GM12878 (cell line): ENCODE measurements around the gene COPB1. TPM values are rescaled to one million over a fixed set of nuclear protein-coding genes. Genes with fewer than 3 reads are reported as not detected.

ENCODE experiments used
- EP300 ChIP-seq, 2 experiments: fragments of 150-350 bp in 1 of 2; IDR thresholded peaks; 2 replicates each; pipeline ENCODE4 v1.6.1; 2011 to 2012; ENCODE audit warnings: low read depth in 2 of 2, low read length in 2 of 2, borderline replicate concordance in 1 of 2, improper control_type of control experiment in 1 of 2, inconsistent platforms in 1 of 2; ENCODE audit not compliant: control insufficient read depth in 1 of 2
- ETV6 ChIP-seq, 2 experiments: fragments of 450-650 bp in 1 of 2; IDR thresholded peaks in 1 of 2; conservative IDR thresholded peaks in 1 of 2; 2 replicates each; pipeline ENCODE4 v1.6.1; 2014; ENCODE audit warnings: antibody characterized with exemption in 1 of 2, borderline replicate concordance in 1 of 2, low read depth in 1 of 2, mild to moderate bottlenecking in 1 of 2, moderate library complexity in 1 of 2
- HDGF ChIP-seq: fragments of 450-650 bp; IDR thresholded peaks from 2 replicates; pipeline ENCODE4 v1.6.1; 2016; ENCODE audit warnings: antibody characterized with exemption
- JUND ChIP-seq: IDR thresholded peaks from 2 replicates; pipeline ENCODE4 v1.6.1; 2012; ENCODE audit warnings: low read depth, mild to moderate bottlenecking, low read length, improper control_type of control experiment, moderate library complexity
- NFYA ChIP-seq: IDR thresholded peaks from 2 replicates; pipeline ENCODE4 v1.6.1; 2011; ENCODE audit warnings: low read depth, mild to moderate bottlenecking, low read length, improper control_type of control experiment, borderline replicate concordance
- ZNF207 ChIP-seq: fragments of 450-650 bp; IDR thresholded peaks from 2 replicates; pipeline ENCODE4 v1.6.1; 2014; ENCODE audit warnings: antibody characterized with exemption, mild to moderate bottlenecking, borderline replicate concordance
- ZNF24 ChIP-seq: fragments of 450-650 bp; IDR thresholded peaks from 2 replicates; pipeline ENCODE4 v1.6.1; 2017; ENCODE audit warnings: antibody characterized with exemption, mild to moderate bottlenecking
- polyA plus RNA-seq, 11 experiments: library from polyadenylated mRNA; depleted of rRNA in 4 of 11; unstranded in 6 of 11; stranded (reverse) in 5 of 11; fragments of >200 nt; fragmentation: Nextera tagmentation in 4 of 11; fragmentation: Illumina TruSeq in 1 of 11; extraction: Ambion mirVana in 4 of 11; extraction: Trizol in 1 of 11; gene quantifications; 1 replicate in 1 of 11; 2 replicates in 10 of 11; pipeline versions ENCODE4 v1.2.1 to v1.2.3, GENCODE V29; 2011 to 2016; ENCODE audit warnings: inconsistent platforms in 2 of 11, missing spikeins in 2 of 11, low read depth in 1 of 11
- total RNA-seq, 4 experiments: library from RNA; depleted of rRNA in 3 of 4; stranded (reverse); fragments of >200 nt in 3 of 4; fragmentation: Illumina TruSeq in 1 of 4; extraction: Trizol in 1 of 4; gene quantifications; 2 replicates each; pipeline versions ENCODE4 v1.2.1 to v1.2.3, GENCODE V29; 2013 to 2021
- TF ChIP-seq, protein P1 (sequence below): fragments of 450-650 bp; IDR thresholded peaks from 2 replicates; pipeline ENCODE4 v1.6.1; 2017; ENCODE audit warnings: antibody characterized with exemption, mild to moderate bottlenecking, moderate library complexity
- TF ChIP-seq, protein P2 (sequence below): IDR thresholded peaks from 2 replicates; pipeline ENCODE4 v1.6.1; 2011; ENCODE audit warnings: mild to moderate bottlenecking, low read depth, low read length, moderate library complexity; ENCODE audit not compliant: insufficient replicate concordance
- TF ChIP-seq, protein P3 (sequence below): fragments of 450-650 bp; IDR thresholded peaks from 2 replicates; pipeline ENCODE4 v1.6.1; 2016; ENCODE audit warnings: mild to moderate bottlenecking

The COPB1 gene
- total and polyA plus RNA-seq, 10 of the 15 experiments (the other 5 are each of a cell fraction or from before 2014, with no cell fraction given) = 67.0 to 149 (median 109) TPM

DNA sequence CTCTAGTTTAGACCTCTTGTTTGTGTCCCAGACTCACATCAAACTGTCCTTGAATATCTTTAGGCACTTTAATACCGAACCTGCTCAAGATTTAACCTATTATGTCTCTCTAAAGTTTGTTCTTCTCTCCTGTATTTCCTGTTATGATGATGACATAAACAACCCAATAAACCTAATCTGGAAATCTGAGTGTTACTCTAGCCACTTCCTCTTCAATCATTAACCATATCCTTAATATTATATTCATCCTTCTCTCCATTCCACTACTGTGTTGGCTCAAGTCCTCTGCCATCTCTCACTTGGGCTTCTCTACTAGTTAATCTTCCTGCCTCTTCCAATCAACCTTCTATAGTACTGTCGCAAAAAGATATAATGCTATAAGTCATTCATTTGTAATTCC, 36.0 kb downstream of the COPB1 start (continued):
- TF ChIP-seq ZNF207 (no peak), NFYA (no peak), JUND (no peak), HDGF (no peak), EP300 (IDR thresholded peaks at IDR 0.05; ENCODE audit: borderline replicate concordance in 1 of 2, control insufficient read depth in 1 of 2, low read depth in 2 of 2, low read length in 2 of 2) (no peak), ETV6 (conservative IDR thresholded peaks at IDR 0.05 in 1 of 2, IDR thresholded peaks at IDR 0.05 in 1 of 2; ENCODE audit: borderline replicate concordance in 1 of 2, low read depth in 1 of 2) (no peak), ZNF24 (no peak)
- TF ChIP-seq, protein P1, sequence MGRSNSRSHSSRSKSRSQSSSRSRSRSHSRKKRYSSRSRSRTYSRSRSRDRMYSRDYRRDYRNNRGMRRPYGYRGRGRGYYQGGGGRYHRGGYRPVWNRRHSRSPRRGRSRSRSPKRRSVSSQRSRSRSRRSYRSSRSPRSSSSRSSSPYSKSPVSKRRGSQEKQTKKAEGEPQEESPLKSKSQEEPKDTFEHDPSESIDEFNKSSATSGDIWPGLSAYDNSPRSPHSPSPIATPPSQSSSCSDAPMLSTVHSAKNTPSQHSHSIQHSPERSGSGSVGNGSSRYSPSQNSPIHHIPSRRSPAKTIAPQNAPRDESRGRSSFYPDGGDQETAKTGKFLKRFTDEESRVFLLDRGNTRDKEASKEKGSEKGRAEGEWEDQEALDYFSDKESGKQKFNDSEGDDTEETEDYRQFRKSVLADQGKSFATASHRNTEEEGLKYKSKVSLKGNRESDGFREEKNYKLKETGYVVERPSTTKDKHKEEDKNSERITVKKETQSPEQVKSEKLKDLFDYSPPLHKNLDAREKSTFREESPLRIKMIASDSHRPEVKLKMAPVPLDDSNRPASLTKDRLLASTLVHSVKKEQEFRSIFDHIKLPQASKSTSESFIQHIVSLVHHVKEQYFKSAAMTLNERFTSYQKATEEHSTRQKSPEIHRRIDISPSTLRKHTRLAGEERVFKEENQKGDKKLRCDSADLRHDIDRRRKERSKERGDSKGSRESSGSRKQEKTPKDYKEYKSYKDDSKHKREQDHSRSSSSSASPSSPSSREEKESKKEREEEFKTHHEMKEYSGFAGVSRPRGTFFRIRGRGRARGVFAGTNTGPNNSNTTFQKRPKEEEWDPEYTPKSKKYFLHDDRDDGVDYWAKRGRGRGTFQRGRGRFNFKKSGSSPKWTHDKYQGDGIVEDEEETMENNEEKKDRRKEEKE = no peak
- TF ChIP-seq, protein P2, sequence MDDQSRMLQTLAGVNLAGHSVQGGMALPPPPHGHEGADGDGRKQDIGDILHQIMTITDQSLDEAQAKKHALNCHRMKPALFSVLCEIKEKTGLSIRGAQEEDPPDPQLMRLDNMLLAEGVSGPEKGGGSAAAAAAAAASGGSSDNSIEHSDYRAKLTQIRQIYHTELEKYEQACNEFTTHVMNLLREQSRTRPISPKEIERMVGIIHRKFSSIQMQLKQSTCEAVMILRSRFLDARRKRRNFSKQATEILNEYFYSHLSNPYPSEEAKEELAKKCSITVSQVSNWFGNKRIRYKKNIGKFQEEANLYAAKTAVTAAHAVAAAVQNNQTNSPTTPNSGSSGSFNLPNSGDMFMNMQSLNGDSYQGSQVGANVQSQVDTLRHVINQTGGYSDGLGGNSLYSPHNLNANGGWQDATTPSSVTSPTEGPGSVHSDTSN = no peak
- TF ChIP-seq, protein P3, sequence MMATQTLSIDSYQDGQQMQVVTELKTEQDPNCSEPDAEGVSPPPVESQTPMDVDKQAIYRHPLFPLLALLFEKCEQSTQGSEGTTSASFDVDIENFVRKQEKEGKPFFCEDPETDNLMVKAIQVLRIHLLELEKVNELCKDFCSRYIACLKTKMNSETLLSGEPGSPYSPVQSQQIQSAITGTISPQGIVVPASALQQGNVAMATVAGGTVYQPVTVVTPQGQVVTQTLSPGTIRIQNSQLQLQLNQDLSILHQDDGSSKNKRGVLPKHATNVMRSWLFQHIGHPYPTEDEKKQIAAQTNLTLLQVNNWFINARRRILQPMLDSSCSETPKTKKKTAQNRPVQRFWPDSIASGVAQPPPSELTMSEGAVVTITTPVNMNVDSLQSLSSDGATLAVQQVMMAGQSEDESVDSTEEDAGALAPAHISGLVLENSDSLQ = no peak
